ENCODE results near the gene TMED1.

TMED1 gene

DNA sequence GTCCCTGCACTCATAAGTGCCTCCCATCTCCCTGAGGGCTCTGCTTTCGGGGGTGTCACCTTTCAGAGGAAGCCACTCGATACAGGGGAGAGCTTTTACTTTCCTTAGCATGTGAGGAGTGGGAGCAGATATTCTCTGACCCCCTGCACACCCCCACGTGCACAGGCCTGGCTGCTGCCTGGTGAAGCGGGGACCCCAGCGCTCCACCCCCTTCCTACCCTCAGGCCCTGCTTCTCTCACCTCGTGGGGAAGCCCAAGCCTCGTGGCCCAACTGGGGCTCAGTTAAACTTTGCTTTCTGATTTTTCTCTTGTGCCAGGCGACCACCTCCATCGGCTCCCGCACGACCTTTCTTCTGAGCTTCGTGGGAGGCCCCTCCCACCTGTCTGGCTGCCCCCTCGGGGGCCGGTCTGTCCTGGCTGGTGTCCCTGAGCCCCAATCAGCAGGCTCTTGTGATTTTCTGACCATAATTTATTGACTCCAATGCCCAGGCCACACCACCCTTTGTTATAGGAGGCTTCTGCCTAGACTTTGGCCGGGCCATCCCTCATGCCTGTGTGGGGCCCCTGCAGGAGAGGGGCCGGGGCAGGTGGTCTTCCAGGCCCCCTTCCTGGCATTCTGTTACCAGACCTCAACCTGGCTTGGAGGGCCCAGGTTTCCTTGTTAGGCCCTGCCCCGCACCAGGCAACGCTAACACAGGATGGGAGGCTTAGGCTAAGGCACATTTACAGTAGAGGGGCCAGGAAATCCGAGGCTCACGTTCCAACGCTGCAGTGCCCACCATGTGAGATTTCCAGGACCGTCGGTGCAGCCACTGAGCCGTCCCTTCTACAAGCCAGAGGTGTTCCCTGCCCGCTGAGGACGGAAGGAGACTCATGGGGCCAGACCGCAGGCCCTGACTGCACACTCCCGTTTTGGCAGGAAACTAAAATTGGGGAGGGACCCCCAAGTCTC is 3.7 kb downstream of the TMED1 start:
- no peak for DNase-seq (ENCODE audit: low read depth)

DNA sequence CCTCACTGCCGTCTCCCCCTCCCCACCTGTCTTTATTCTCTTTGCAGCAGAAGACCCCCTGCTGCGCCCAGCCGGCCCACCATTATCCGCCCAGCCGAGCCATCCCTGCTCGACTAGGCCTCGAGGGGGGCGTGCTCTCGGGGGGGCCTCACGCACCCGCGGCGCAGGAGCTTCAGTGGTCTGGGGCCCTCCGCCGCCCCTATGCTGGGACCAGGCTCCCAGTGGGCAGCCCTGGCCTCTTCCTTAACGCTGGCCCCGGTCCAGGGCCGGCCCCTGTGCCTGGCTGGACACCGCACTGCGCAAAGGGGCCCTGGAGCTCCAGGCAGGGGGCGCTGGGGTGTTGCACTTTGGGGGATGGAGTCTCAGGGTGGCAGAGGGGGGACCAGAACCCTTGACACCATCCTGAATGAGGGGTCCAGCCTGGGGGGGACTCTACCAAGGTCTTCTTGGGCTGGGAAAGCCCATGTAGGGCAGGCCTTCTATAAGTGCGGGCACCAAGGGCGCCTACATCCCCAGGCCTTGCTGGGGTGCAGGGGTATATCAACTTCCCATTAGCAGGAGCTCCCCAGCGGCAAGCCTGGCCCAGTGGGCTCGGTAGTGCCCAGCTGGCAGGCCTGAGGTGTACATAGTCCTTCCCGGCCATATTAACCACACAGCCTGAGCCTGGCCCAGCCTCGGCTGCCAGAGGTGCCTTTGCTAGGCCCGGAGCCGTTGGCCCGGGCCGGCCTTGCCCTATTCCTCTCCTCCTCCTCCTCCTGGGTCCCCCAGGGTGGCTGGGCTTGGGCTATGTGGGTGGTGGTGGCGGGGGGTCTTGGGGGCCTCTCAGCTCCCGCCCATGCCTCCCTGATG is 4.9 kb downstream of the TMED1 start:
- no peak for DNase-seq (ENCODE audit: low read depth)

DNA sequence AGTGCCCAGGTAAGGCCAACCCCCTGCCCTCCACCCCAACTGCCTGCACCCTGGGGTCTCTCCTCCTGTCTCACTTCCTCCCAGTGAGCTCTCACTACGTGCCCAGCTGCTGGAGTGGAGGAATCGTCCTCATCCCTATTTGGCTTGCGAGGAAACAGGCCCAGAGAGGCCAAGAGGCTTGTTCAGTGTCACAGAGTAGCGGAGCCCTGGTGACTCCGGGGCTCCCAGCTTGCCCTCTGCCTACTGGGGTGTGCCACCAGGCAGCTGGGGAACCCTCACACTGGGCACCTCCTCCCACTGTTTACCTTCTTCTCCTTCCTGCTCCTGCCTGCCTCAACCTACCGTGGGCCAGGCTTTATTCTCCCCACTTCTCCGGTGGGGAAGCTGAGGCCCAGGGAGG is 5.6 kb downstream of the TMED1 start:
- DNase-seq (ENCODE audit: low read depth): no peak

DNA sequence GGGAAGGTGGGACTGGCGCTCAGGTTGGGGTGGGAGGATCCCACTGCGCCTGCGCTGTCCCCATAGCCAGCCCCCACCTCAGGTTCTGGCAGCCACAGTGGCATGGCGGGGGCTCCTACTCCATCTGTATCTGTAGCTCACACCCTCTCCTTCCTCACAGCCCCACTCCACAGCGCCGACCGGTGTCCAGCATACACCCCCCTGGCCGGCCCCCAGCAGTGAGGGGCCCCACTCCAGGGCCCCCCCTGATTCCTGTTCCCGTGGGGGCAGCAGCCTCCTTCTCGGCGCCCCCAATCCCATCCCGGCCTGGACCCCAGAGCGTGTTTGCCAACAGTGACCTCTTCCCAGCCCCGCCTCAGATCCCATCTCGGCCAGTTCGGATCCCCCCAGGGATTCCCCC is 6.0 kb downstream of the TMED1 start:
- no peak for DNase-seq (ENCODE audit: low read depth)

DNA sequence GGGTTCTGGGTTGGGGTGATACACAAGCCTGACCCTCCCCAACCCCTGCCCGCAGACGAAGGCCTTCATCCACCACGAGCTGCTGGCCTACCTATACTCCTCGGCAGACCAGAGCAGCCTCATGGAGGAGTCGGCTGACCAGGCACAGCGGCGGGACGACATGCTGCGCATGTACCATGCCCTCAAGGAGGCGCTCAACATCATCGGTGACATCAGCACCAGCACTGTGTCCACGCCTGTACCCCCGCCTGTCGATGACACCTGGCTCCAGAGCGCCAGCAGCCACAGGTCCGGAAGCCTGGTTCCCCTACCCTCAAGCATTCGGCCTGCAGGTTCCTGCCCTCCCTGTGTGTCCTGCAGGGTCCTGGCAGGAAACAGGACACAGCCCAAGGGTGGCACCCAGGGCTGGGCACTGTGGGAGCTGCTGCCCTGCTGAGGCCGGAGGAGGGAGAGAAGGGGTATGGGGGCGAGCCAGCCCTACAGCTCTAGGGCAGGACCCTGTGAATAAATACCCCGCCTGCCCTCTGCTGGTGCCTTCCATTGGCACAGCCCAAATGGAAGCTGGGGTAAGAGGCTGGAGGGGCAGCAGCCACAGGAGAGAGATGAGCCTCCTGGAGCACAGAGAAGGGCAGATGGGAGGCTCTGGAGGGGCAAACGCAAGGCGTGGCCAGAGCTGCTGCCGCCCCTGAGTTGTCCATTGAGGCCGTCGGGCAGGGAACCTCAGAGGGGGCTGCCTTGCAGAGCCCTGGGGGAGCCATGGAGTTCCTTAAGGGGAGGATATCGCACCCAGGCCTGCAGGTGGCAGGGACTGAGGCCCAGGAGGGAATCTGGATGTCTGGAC is 6.8 kb downstream of the TMED1 start:
- DNase-seq (ENCODE audit: low read depth): no peak

DNA sequence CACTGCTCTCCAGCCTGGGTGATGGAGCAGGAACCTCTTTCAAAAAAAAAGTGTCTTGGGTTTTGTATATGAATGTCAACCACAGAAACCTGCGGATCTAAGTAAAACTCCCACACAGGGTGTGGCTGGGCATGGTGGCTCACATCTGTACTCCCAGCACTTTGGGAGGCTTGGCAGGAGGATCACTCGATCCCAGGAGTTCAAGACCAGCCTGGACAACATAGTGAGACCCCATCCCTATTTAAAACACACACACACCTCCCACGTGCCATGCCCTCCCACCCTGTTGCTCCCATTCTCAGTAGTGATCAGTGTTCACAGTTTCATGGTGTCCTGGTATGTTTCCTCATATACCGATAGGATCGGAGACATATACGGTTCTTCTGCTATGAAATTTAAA is 9.2 kb downstream of the TMED1 start:
- DNase-seq (ENCODE audit: low read depth): no peak

DNA sequence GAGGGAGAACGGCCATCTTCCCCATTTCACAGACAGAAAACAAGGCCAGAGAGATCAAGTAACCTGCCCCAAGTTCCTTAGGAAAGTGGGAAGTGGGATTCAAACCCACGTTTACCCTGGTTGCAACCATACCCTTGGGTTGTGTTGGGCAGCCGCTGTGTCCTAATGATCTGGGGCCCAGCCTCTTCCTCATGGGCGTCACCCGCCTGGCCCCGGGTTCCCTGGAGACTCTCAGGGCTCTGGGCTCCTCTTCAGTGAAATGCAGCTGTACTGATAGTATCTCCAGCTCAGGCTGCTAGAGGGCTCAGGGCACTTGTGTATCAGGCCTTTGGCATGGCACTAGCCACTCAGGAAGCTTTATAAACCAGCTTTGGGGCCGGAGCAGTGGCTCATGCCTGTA is 9.8 kb downstream of the TMED1 start:
- DNase-seq (ENCODE audit: low read depth): no peak

DNA sequence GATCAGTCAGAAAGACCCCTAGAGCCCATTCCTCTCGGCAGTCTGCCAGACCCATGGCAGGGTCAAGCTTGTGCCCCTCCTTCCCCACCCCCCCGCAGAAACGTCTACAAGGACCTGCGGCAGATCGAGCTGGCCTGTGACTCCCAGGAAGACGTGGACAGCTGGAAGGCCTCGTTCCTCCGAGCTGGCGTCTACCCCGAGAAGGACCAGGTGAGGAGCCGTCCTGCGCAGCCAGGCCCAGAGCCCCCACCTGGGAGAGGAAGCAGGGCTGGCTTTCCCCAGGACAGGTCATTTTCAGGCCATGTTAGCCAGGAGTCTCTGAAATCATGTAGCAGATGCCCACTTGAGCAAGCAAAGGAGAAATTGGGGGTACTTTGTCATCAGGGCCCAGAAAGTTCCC is 12.3 kb downstream of the TMED1 start:
- DNase-seq (ENCODE audit: low read depth): no peak

DNA sequence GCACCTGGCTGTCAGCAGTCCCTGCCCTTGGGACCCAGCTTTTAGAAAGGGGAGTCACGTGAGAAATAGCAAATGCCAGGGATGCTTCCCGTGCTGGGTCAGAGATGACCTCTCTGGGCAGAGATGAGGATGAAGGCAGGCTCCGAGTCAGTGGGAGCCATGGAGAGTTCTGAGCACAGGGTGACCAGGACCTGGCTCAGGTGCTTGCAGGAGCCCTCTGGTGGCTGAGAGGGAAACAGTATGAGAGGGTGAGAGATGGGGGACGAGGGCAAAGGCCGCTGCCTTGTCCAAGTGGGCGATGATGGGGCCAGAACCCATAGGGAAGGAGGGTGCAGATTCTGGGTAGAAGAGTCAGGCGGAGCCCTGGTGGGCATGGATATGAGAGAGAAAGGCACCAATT is 15.8 kb downstream of the TMED1 start:
- no peak for DNase-seq (ENCODE audit: low read depth)

DNA sequence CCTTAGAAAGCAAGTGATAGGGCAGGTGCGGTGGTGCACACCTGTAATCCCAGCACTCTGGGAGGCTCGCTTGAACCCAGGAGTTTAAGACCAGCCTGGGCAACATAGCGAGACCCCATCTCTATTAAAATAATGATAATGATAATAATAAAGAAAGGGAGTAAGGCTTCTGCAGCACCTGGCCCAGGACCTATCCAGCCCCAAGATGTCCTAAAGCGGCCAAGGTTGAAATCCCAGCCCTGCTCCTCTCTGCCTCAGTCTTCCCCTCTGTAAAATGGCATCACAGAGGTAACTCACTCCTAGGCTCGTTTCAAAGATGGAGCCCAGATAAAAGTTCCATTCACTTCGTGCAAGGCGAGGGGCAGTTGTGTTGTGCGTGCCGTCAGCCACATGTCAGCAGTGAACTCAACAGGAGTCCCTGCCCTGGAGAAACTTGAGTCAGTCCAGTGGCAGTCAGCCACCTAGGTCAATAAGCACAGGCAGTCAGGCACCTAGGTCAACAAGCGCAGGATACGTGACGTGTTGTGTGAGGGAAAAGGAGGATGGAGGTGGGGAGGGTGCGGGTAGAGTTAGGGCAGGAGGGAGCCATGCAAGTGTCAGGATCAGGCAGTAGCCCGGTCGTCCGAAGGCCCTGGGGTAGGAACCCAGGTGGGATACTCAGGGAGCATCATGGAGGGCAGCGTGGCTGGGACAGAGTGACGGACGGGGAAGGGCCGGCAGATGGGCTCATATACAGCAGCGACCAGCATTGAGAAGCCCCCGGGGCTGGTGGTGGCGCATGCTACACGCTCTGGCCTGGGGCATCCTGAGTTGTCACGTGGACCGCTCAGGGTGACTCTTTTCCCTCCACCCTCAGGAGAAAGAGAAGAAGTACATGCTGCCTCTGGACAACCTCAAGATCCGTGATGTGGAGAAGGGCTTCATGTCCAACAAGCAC is 16.6 kb downstream of the TMED1 start:
- DNase-seq (ENCODE audit: low read depth): no peak

DNA sequence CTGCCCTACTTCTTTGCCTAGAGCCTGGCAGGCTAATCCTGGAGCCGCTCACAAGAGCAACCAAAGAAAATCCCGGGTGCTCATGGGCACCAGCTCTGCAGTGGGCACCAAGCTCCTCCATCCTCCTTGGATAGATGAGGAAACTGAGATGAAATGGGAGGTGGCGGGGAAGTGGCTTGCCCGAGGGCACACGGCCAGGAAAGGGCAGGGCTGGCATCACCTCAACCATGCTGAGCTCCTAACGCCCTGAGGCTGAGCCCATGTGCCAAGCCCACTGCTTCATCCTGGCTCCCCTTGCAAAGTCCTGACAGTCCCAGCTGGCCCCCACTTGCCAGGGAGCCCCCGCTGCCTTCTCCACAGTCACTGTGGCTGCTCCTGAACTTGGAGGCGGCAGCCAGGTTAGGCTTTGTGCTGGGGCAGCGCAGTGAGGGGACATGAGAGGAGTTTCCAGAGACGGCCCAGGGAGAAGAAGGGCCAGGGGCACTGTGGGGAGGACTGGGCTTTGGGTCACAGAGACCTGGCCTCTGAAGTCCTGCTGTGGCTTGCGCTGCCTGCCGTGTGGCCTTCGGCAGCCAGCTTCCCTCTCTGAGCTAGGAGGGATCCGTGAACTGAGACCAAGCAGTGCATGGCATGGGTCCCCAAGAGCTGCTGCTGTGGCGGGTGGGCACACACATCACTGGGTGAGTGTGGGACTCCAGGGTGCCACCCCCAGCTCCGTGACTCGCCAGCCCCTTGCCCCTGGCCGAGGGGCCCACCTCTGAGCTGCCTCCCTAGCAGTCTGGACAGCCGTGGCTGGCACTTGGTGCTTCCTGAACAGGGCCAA is 17.5 kb downstream of the TMED1 start:
- DNase-seq (ENCODE audit: low read depth): no peak

DNA sequence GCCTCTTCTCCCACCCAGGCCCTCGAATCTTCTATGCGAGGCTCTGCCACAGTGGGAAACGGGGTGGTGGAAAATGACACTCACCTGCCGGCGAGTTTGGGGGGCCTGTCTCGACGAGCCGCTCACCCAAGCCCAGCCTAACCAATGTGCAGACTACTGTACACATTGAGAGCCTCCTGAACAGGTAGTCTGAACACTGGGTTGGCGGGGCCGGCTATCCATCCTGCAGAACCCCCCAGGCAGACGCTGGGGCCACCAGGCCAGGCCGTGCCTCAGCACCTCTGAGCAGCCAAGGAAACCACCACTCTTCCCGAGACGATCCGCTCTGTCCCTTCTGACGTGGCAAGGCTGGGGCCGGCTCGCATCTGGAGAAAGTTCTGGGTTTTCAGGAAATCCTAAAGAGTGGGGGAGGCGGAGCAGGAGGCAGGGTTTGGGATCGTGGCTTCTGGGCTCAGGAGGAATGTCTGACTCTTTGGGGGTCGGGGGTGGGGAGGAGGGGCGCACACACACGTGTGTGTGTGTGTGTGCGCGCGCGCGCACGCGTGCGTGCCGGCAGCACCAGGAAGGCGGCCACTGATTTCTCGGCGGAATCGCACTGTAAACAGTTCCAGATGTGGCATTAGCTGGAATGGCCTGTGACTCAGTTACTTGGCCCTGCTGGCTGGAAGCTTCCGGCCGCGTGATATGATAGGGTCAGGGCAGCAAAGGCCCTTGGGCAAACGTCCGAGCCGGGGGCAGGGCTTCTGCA is 18.5 kb downstream of the TMED1 start:
- no peak for DNase-seq (ENCODE audit: low read depth)

DNA sequence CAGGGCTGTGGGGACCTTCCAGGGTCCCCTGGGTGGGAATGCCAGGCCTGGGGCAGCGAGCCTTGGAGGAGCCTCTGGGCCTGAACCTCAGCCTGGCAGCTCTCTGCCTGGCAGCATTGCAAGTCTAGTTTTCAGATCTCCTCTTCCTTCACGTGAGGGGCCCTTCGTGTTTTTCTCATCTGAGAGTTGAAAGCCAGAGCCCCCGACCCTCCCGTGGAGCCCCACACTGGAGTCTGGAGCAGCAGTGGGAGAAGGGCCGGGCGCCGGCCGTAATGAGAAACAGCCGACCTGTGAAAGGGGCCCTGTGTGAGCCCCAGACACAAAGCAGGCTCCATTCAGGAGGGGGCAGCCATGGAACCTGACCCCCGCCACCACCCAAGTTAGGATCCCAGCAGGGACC is 19.3 kb downstream of the TMED1 start:
- DNase-seq (ENCODE audit: low read depth): no peak

DNA sequence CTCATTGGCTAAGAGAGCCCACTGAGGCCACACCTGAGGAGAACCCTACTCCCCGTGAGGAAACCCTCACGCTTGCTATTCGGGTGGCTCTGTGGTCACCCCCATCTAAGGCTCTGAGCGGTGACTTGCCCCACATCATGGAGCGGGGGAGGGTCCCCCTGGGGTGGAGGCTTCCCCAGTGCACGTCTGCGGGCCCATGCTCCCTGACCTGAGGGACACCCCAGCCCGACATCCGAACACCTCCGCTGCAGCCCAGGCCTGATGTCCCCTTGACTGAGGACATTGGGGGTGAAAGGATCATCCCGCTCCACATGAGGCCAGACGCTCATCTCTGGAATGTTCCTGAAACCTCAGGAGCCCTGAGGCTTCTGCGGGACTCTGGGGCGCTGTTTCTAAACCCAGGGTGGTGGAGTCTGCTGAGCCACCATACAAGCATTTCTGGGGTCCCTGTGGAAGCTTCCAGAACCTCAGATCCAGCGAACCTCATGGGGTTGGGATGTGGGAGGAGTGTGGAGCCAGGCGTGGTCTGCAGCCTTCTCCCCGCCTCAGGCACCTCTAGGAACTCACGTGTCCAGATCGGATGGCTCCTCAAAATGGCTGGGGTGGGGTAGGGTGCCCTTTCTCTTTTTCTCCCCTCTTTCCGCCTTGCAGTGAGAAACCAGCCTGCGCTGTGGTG is 19.9 kb downstream of the TMED1 start:
- no peak for DNase-seq (ENCODE audit: low read depth)

DNA sequence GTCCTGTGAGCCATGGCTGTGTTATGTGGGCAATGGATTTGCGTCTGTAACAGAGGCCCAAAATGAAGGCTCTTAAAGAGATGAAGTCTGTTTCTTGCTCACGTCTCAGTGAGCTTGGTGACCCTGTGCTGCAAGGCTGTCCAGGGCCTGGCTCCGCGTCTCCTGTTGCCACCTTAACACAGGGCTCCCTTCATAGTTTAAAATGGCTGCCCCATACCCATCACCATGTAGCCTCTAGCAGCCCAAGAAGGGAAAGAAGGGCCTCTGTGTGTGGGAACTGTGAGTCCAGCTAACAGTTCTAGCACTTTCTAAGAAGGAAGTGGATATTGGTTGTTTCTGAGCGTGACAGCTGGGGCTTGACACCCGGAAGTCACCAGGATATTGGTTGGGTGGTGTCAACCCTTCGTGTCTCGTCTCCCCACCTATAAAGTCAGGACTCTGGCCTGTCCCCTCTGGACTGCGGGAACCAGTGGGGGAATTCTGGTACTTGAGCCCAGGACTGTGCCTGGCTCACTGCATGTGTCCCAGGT is 20.9 kb downstream of the TMED1 start:
- DNase-seq (ENCODE audit: low read depth): no peak

DNA sequence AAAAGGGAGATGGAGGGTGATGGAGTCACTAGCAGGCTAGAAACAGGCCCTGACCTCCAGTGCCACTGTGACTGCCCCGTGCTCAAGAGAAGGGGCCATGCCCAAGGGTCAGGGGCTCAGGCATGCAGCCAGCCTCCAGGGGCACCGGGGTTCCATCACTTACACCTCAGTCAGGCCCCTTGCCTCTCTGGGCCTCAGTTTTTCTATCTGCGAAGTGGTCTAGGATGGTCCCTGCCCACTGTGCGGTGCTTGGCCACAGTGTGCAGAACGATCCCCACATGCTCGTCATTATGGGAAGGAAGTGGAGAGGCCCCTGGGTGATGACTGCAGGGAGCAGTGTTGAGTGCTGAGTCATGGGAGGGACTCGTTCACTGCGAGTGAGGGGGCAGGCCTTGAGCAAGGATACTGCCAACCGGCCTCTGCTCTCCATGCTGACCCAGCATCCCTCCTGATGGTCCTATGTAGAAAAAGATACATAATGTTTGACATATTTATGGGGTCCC is 23.1 kb downstream of the TMED1 start:
- no peak for DNase-seq (ENCODE audit: low read depth)

DNA sequence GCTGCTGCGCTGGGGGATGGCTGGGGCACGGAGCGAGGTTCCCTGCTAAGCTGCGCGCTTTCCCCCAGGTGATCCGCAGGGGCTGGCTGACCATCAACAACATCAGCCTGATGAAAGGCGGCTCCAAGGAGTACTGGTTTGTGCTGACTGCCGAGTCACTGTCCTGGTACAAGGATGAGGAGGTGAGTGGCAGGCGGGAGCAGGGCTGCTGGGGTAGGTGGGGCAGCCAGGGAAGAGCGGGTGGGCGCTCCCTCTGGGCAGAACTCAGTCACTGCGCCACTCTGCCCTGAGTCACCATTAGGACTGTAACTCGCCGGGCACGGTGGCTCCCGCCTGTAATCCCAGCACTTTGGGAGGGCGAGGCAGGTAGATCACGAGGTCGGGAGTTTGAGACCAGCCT is 23.8 kb downstream of the TMED1 start:
- DNase-seq (ENCODE audit: low read depth): no peak

DNA sequence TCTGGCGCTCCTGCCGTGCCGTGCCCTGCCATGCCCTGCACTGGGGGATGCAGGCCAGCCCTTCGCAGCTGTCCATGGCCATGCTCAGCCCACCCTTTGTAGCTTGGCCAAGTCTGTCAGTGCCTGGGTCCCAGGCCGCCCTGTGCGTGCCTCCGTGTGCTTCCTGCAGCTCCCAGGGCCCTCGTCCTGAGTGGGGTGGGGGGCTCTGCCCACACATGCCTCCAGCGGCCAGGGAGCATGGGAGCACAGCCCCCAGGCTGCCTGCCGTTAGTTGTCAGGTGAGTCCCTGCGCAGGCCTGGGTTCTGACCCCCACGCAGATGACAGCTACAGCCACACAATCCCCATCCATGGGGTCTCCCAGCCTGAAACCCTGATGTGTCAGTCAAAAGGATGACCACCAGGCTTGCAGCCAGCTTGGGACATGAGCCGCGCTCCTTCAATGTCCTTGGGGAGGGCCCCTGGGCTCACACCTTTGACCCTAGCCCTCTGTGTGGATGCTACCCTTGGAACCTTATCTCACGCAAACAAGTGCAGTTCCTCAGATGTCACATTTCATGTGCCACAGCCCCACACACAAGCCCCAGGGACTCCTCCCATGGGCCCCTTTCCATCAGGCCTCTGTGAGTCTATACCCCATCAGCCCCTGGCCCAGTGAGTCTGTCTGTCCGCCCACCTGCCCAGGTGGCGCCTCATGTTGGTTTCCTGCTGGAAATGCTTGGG is 24.5 kb downstream of the TMED1 start:
- DNase-seq (ENCODE audit: low read depth): no peak
